Erythroblast (primary cell): Measurements from ENCODE around the gene LCN12.

ENCODE experiments used
- GATA1 ChIP-seq: IDR thresholded peaks from 2 replicates; pipeline ENCODE4 v1.6.1; 2011; ENCODE audit warnings: low read depth, mild to moderate bottlenecking, control low read depth, low read length, moderate library complexity
- POLR2A ChIP-seq: IDR thresholded peaks from 2 replicates; pipeline ENCODE4 v1.6.1; 2011; ENCODE audit warnings: mild to moderate bottlenecking, low read length

DNA sequence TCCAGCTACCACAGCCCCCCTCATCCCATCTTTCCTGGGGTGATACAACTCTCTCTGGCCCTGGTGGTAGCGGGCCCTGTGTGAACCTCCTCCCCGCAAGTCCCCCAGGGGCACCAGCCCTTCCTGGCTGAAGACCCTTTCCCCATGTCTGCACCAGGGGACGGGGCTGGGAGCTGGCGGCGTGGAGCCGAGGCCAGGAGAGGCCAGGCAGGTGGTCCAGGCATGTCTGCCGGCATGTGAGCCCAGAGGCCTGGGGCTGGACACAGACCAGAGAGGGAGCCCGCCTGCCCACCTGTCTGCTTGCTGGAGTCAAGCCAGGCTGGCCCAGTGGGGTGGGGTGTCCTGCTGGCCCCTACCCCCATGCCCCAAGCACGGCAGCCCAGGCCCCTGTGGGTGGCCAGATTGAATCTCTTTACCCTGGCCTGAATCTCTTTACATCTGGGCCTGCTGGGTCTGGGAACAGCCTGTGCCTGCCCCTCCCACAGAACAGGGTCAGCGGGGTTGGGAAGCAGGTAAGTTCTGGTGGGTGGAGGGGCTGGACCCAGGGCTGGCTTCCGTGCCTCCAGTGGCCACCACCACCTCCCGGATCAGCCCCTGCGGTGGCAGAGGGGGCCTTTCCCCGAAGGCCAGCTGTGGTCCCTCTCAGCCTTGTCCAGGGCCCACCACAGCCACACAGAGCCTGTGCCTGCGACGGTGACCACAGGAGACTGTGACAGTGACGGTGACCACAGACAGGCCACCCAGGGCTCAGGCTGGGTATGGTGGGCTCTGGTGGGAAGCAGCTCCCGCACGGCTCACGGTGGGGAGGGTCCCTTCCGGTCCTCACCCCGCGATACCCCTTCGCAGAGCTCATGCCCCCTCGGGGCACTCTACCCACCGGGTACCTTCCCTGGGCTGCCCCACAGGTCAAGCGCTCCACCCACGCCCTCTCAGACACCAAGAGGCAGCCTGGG is 7.1 kb downstream of the LCN12 start:
- TF ChIP-seq POLR2A (no peak), GATA1 (no peak)
